T-helper 17 cell (primary cell): Measurements from ENCODE around the gene KIF6. TPM values are rescaled to one million over a fixed set of nuclear protein-coding genes. Genes with fewer than 3 reads are reported as not detected.

Experiments
- ATAC-seq: fragments of 150-1000 bp; cut with Tn5 transposase; 2 replicates; pipeline ENCODE4 v1.10.0; 2021; ENCODE audit warnings: mild to moderate bottlenecking, moderate library complexity
- DNase-seq, 3 donors: peaks; one replicate each; pipeline versions ENCODE4 v3.0.0 to v3.0.0-alpha.2; 2020 to 2021
- H3K9me3 ChIP-seq: one replicate; pipeline ENCODE4 v1.7.0; 2013; ENCODE audit warnings: low read length, mild to moderate bottlenecking; ENCODE audit not compliant: control insufficient read depth, poor library complexity, severe bottlenecking
- H3K27ac Mint-ChIP-seq: one replicate; pipeline ENCODE4 v1.8.0; 2022; ENCODE audit warnings: mild to moderate bottlenecking, moderate library complexity, mixed read lengths
- H3K27me3 Mint-ChIP-seq: one replicate; pipeline ENCODE4 v1.8.0; 2022; ENCODE audit warnings: mixed read lengths
- H3K36me3 Mint-ChIP-seq: one replicate; pipeline ENCODE4 v1.8.0; 2022; ENCODE audit warnings: low read depth, mixed read lengths
- H3K4me1 Mint-ChIP-seq: one replicate; pipeline ENCODE4 v1.8.0; 2022; ENCODE audit warnings: mild to moderate bottlenecking, mixed read lengths
- H3K4me3 Mint-ChIP-seq: one replicate; pipeline ENCODE4 v1.8.0; 2022; ENCODE audit warnings: mild to moderate bottlenecking, moderate library complexity, mixed read lengths
- total RNA-seq, 4 donors: library from RNA in 2 of 4; stranded (reverse) in 2 of 4; gene quantifications; one replicate each; pipeline ENCODE4 v1.2.3 and lab custom pipeline; 2022 to 2026

The KIF6 gene, protein sequence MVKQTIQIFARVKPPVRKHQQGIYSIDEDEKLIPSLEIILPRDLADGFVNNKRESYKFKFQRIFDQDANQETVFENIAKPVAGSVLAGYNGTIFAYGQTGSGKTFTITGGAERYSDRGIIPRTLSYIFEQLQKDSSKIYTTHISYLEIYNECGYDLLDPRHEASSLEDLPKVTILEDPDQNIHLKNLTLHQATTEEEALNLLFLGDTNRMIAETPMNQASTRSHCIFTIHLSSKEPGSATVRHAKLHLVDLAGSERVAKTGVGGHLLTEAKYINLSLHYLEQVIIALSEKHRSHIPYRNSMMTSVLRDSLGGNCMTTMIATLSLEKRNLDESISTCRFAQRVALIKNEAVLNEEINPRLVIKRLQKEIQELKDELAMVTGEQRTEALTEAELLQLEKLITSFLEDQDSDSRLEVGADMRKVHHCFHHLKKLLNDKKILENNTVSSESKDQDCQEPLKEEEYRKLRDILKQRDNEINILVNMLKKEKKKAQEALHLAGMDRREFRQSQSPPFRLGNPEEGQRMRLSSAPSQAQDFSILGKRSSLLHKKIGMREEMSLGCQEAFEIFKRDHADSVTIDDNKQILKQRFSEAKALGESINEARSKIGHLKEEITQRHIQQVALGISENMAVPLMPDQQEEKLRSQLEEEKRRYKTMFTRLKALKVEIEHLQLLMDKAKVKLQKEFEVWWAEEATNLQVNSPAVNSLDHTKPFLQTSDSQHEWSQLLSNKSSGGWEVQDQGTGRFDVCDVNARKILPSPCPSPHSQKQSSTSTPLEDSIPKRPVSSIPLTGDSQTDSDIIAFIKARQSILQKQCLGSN
- total RNA-seq (under 1 TPM in 1 of 2 donors, not detected in 1; 0.40 TPM), total RNA-seq (lab: John Stamatoyannopoulos, UW) (0 to 0.08 reads per million in 2 donors)

DNA sequence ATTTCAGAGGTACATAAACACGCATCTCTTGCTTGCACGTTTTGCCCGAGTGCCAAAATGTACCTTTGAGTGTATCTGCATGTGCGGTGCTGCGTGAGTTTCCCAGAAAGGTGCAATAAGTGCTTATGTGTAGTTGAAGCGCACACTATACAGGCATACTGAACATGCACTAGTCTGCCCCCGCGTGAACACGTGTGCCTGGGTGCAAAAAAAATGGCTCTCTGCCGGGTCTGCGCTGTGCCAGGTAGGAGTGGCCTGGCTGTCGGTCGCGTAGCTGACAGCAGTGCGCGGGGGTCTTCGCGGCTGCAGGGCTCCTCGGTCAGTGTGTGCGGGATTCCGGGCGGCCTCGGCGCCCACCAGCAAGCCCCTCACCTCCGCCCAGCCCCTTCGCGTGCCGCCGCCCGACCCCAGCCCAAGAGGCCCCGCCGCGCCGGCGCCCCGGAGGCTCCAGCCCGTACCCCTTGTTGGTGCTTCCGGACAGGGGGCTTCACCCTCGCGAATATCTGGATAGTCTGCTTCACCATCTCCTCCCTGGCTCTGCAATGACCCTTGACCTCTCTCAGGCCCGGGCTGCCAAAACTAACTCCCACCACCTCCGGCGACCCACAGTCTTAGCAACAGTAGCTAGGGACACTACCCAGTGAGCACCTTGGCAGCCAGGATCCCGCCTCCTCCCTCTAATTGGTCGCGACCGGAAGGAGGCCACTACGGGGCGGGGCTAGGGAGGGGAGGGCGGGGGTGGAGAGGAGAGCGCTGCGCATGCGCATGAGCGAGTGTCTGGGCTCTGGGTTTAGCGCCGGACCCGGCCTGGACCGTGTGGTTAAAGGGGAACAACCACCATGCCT, at the start of gene KIF6:
Gene KIF6, minus strand, starts transcription at position 622 of the 845 bp plus-strand sequence. Its CDS starts 98 bp downstream, at position 524.
- Mint-ChIP-seq H3K4me3 (peak within 1 kb of the TSS; percentile 96), H3K4me1 (peaks cover 9% of the 10 kb centered on the region), H3K27ac (no peak within 1 kb of the TSS), H3K27me3 (no peaks in the 10 kb centered on the region), H3K36me3 (peaks cover 2% of the 10 kb centered on the region)
- ATAC-seq (peak; percentile 98), DNase-seq (peak; percentile 31 to 49 (median 46))
- no peaks in the 10 kb centered on the region for H3K9me3 ChIP-seq

DNA sequence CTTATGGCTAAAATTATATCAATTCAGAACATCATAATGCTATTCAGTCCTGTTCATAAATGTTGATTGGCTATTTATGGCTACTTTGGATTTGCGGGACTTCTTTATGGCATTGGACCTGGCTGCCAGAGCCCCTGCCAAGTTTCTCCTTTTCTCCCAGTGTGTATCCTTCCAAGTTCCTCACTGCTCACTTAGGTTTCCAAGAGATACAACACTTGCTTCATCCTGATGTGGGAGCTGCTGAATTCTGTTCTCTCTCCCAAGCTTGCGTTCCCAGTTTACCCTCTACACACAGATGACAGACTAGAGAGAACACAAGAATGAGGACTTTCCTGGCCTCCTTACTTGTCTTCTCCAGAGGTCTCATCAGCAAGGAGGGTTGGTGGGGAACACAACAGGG, 48.6 kb upstream of the KIF6 start:
- no peak overlapping the region for H3K4me3 Mint-ChIP-seq
- H3K9me3 ChIP-seq, result no peaks in the 10 kb centered on the region
- H3K27me3 Mint-ChIP-seq, result peaks cover 5% of the 10 kb centered on the region
- ATAC-seq (no peak), DNase-seq (no peak)
- no peak overlapping the region for H3K27ac Mint-ChIP-seq
- H3K4me1 Mint-ChIP-seq, result no peaks in the 10 kb centered on the region
- no peaks in the 10 kb centered on the region for H3K36me3 Mint-ChIP-seq

- H3K27ac Mint-ChIP-seq, result no peak overlapping the region
- H3K27me3 Mint-ChIP-seq, result peaks cover 5% of the 10 kb centered on the region
- H3K36me3 Mint-ChIP-seq, result no peaks in the 10 kb centered on the region
- H3K4me1 Mint-ChIP-seq, result no peaks in the 10 kb centered on the region
- H3K4me3 Mint-ChIP-seq, result no peak overlapping the region
- ATAC-seq (no peak), DNase-seq (no peak)
- H3K9me3 ChIP-seq, result no peaks in the 10 kb centered on the region
Observed at GRCh38 chr6:39772559-39773273, 47.5 kb upstream of the KIF6 start.

- Mint-ChIP-seq H3K27me3 (no peaks in the 10 kb centered on the region), H3K4me3 (no peak overlapping the region), H3K4me1 (no peaks in the 10 kb centered on the region), H3K36me3 (no peaks in the 10 kb centered on the region), H3K27ac (no peak overlapping the region)
- H3K9me3 ChIP-seq, result no peaks in the 10 kb centered on the region
- DNase-seq, result no peak
- no peak for ATAC-seq
Observed at GRCh38 chr6:39770446-39770845, 45.2 kb upstream of the KIF6 start.

GRCh38 chr6:39769012-39769411, 43.8 kb upstream of the KIF6 start:
- Mint-ChIP-seq H3K27ac (no peak overlapping the region), H3K27me3 (no peaks in the 10 kb centered on the region), H3K36me3 (no peaks in the 10 kb centered on the region), H3K4me1 (no peaks in the 10 kb centered on the region), H3K4me3 (no peak overlapping the region)
- DNase-seq (no peak), ATAC-seq (no peak)
- H3K9me3 ChIP-seq, result no peaks in the 10 kb centered on the region

- no peaks in the 10 kb centered on the region for H3K9me3 ChIP-seq
- Mint-ChIP-seq H3K36me3 (no peaks in the 10 kb centered on the region), H3K27ac (no peak overlapping the region), H3K4me3 (no peak overlapping the region), H3K4me1 (no peaks in the 10 kb centered on the region), H3K27me3 (peaks cover 22% of the 10 kb centered on the region)
- DNase-seq (no peak), ATAC-seq (no peak)
Observed at GRCh38 chr6:39765508-39766065, 40.4 kb upstream of the KIF6 start.

- H3K4me1 Mint-ChIP-seq, result no peaks in the 10 kb centered on the region
Observed at GRCh38 chr6:39760226-39760952, 35.2 kb upstream of the KIF6 start.

GRCh38 chr6:39758905-39759605, 33.8 kb upstream of the KIF6 start:
- H3K9me3 ChIP-seq, result no peaks in the 10 kb centered on the region
- Mint-ChIP-seq H3K27ac (no peak overlapping the region), H3K27me3 (peaks cover 22% of the 10 kb centered on the region), H3K4me3 (no peak overlapping the region), H3K4me1 (no peaks in the 10 kb centered on the region), H3K36me3 (no peaks in the 10 kb centered on the region)
- ATAC-seq (no peak), DNase-seq (no peak)

More at GRCh38 chr6:39760226-39760952, 35.2 kb upstream of the KIF6 start:
- Mint-ChIP-seq H3K36me3 (no peaks in the 10 kb centered on the region), H3K4me3 (no peak overlapping the region), H3K27me3 (peaks cover 22% of the 10 kb centered on the region), H3K27ac (no peak overlapping the region)
- ATAC-seq, result no peak
- no peaks in the 10 kb centered on the region for H3K9me3 ChIP-seq
- DNase-seq, result no peak

- Mint-ChIP-seq H3K27ac (no peak overlapping the region), H3K4me3 (no peak overlapping the region), H3K36me3 (no peaks in the 10 kb centered on the region), H3K27me3 (peaks cover 8% of the 10 kb centered on the region), H3K4me1 (no peaks in the 10 kb centered on the region)
- no peak for DNase-seq
- H3K9me3 ChIP-seq, result no peaks in the 10 kb centered on the region
- ATAC-seq, result no peak
Observed at GRCh38 chr6:39756582-39756981, 31.4 kb upstream of the KIF6 start.

GRCh38 chr6:39755231-39755630, 30.0 kb upstream of the KIF6 start:
- Mint-ChIP-seq H3K27ac (no peak overlapping the region), H3K4me1 (no peaks in the 10 kb centered on the region), H3K27me3 (peaks cover 4% of the 10 kb centered on the region), H3K4me3 (no peak overlapping the region), H3K36me3 (no peaks in the 10 kb centered on the region)
- no peaks in the 10 kb centered on the region for H3K9me3 ChIP-seq
- no peak for DNase-seq
- no peak for ATAC-seq

GRCh38 chr6:39754514-39755115, 29.4 kb upstream of the KIF6 start:
- Mint-ChIP-seq H3K27ac (no peak overlapping the region), H3K27me3 (peaks cover 7% of the 10 kb centered on the region), H3K4me1 (no peaks in the 10 kb centered on the region), H3K36me3 (no peaks in the 10 kb centered on the region), H3K4me3 (no peak overlapping the region)
- H3K9me3 ChIP-seq, result no peaks in the 10 kb centered on the region
- ATAC-seq (no peak), DNase-seq (no peak)
